SK-N-SH (cell line): Measurements from ENCODE around the gene ATP5F1D.

Source experiments
- CTCF ChIP-seq: fragments of 200-600 bp; sonication (generic); IDR thresholded peaks from 2 replicates; pipeline ENCODE4 v1.6.1; 2017; ENCODE audit warnings: antibody characterized with exemption, mild to moderate bottlenecking, moderate library complexity
- EP300 ChIP-seq, 2 experiments: IDR thresholded peaks; 2 replicates each; pipeline versions ENCODE4 v1.4.0 to v1.6.1; 2012; ENCODE audit warnings: borderline replicate concordance in 1 of 2, low read depth in 1 of 2, low read length in 1 of 2
- GABPA ChIP-seq: IDR thresholded peaks from 2 replicates; pipeline ENCODE4 v1.4.0; 2012; ENCODE audit warnings: low read depth, mild to moderate bottlenecking
- MAX ChIP-seq: IDR thresholded peaks from 2 replicates; pipeline ENCODE4 v1.4.0; 2012; ENCODE audit warnings: low read depth
- REST ChIP-seq: IDR thresholded peaks from 2 replicates; pipeline ENCODE4 v1.6.1; 2012; ENCODE audit warnings: mild to moderate bottlenecking, low read depth, low read length, moderate library complexity
- RXRA ChIP-seq: IDR thresholded peaks from 2 replicates; pipeline ENCODE4 v1.4.0; 2012; ENCODE audit warnings: low read depth, mild to moderate bottlenecking, borderline replicate concordance
- SMC3 ChIP-seq: IDR thresholded peaks from 2 replicates; pipeline ENCODE4 v1.6.1; 2012; ENCODE audit warnings: low read depth, low read length, improper control_type of control experiment

GRCh38 chr19:1261538-1261797 lies 19.9 kb downstream of the ATP5F1D start:
- TF ChIP-seq RXRA, result no peak
- no peak for TF ChIP-seq MAX
- TF ChIP-seq SMC3, result no peak
- no peak for TF ChIP-seq REST
- no peak for TF ChIP-seq GABPA
- no peak for TF ChIP-seq EP300 (IDR thresholded peaks at IDR 0.05; ENCODE audit: borderline replicate concordance in 1 of 2, low read depth in 1 of 2, low read length in 1 of 2)
- peak; percentile 33; the same call in 1 of the 2 replicates for TF ChIP-seq CTCF
